Right forelimb (tissue), 1 donor: Measurements from ENCODE around the gene GPR176.
"Not testable (repeated sequence)": the region's sequence is repeated elsewhere in the genome, so short reads cannot be mapped to it uniquely, and the experiment has no call there.

Experiments used
- DNase-seq: peaks from one replicate; pipeline ENCODE4 v3.0.0-alpha.2; 2018

Gene GPR176

DNA sequence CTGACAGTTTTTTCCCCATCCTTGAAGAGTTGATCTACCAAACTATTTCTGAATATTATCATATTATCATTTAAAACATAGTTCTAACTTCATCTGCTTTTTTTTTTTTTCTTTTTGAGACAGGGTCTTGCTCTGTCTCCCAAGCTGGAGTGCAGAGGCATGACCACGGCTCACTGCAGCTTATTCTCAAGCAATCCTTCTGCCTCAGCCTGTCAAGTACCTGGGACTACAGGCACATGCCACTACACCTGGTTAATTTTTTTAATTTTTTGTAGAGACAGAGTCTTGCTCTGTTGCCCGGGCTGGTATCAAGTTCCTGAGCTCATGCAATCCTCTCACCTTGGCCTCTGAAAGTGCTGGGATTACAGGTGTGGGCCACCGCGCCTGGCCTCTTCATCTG is 15.2 kb upstream of the GPR176 start:
- no peak for DNase-seq

DNA sequence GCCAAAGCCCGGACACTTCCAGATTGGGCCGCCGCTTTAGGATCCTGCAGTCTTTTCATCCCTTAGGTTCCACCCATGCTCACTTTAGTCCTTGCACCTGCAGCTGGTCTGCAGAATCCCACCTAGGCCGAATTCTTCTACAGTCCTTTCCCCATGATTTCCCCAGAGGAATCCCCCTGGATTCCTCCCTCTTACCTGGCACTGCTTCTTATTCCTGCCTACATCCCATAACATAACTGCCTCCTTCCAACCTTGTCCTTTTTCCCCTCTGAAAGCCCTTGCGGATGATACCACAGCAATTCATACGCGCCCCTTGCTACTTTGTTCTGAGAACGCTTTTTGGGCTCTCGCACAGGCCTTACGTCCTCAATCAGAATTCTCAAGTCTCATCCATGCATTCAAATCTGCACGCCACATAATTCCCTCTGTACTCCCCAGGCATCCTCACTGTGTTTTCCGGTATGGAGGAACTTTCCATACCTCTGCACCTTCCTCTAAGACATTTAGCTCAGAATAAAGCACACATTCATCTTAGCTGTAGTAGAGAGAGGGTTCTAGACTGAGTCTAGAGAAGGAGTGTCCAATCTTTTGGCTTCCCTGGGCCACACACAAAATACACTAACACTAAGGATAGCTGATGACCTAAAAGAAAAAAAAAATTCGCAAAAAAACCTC is 14.5 kb upstream of the GPR176 start:
- peak; percentile 58 for DNase-seq

DNA sequence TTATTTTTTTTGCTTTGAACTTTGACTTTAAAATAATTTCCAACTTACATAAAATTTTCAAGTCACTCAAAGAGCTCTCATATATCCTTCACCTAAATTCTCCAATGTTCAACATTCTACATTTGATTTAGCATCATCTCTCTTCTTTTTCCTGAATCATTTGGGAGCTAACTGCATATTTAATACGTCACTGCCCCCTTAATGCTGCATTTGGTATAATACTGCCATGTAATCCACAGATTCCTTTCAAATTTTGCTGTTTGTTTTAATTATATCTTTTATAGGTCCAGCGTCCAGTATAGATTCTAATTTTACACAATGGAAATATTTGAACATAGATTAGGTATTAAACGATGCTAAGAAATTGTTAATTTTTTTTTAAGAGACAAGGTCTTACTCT is 11.5 kb upstream of the GPR176 start:
- no peak for DNase-seq

DNA sequence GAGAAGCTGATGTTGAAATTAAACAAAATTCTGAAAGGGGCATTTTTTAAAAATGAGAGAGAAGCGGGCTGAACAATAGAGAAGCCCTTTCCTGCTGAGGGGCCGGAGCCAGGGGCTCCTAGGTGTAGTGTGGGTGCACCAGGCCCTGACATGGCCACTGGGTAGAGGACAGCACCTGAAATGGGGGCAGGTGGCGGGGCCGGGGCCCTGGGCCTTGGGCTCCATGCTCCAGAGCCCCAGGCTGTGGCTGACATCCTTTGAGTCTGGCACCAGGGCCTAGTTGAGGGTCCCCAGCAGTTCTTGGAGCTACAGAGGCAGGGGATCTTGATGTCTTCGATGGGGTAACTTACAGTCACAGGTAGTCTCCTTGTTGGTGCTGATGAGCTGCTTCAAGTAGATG is 6.5 kb upstream of the GPR176 start:
- DNase-seq, result no peak

DNA sequence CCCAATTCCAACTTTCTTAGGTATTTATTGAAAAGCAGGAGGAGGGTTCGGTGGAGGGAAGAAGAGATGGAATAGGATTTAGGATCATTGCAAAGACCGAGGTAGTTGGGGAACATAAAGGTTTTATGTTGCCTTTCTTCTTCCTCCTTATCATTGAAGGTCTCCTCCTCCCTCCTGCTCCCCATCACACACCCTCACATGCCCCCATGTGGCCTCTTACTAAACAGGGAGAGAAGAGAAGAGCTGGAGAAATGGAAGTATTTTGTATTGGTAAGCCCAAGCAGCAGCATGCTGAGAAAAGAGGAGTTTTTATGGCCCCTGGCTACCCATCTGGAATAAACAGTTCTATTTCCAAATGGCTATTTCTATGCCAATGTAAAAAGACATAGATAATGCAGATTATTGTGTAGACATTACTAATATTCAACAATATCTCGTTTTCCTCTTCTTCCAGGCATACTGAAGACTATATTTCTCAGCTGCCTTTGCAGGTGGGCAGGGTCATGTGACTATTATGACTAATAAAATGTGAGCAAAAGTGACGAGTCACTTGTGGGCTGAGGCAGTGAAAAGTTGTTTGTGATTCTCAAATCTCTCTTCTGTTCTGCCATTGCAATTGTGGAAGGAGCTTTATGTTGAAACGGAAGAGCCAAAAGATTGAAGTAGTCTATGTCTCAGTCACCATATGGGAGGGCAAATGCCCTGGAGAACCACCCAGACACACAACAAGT is 5.2 kb upstream of the GPR176 start:
- DNase-seq, result no peak

DNA sequence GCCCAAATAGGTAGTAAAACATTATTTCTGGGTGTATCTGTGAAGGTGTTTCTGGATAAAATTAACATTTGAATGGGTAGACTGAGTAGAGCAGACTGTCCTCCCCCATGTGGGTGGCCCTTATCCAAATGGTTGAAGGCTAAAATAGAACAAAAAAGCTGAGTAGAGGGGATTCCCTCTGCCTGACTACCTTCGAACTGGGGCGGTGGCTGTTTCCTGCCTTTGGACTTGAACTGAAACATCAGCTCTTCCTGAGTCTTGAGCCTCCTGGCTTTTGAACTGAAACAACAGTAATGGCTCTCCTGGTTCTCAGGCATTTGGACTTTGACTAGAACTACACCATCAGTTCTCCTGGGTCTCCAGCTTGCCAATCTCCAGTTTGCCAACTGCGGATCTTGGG is 4.4 kb upstream of the GPR176 start:
- DNase-seq, result no peak

DNA sequence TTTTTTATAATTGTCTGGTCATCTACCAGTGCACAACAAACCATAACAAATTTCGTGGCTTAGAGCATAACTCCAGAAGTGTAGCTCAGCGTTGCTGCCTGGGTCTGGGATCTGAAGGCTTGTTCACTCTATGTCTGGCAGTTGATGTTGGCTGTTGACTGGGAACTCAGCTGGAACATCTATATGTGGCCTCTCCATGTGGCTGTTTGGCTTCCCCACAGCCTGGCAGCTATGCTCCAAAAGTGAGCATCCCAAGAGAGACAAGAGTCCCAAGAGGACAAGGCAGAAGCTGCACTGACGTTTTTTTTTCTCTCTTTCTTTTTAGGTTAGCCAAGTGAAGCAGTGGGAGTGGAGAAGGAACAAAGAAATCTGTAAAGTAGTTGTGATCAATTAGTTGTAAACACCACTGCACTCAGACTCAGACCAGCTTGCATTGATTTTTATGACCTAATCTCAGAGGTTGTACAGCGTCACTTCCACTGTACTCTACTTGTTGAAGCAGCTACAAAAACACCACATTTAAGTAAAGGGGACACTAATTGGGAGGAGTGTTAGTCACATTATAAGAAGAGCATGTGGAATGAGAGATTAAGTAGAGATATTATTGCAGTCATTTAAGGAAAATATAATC is 2.5 kb upstream of the GPR176 start:
- no peak for DNase-seq

DNA sequence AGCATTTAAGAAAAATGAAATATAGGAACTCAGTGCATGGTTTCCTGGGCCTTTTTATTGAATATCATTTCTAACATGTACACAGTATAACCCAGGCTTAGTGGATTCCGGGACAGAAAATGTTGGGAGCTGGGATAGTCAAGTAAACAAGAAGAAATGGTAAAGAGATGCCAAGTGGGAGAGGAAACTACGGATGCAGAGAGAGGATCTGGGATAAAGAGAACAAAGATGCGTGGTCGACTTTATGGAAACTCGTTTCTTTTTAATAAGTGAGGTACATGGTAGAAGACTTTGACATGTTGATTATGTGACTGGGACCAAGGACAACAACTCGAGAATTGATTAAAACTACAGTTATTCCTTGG is 1.2 kb upstream of the GPR176 start:
- no peak for DNase-seq

DNA sequence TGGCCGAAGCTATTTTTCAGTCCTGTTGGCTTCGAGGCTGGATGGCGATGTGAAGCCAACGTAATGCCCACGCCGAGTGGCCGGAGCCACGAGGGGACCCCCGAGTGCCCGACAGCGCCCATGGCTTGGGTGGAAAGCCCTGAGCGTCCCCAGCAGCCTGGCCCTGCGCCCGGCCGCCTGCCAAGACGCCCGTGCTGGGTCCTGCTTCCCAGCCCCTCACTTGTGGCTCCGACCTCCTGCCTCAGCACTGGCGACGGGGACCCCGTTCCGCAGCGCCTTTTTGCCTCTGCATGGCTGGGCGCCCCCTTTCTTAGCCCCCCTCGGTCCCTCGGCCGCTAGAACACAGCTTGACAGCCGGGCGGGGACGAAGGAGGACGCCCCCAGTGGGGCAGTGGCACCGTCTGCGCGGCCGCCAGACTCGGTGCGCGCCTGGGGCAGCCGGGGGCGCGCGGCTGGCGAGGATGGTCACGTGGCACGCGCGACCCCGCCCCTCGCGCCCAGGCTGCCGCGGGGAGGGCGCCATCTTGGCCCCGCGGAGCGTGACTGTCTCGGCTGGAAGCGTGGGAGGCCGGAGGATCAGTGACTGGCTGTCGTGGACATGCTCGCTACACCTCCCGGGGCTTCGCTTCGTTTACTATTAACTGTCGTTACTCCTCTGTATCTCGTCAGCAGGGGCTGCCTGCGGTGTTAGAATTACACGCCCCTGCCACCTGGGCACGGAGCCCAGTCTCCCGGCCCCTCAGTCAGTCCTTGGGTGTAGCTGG is 626 bp upstream of the GPR176 start:
- DNase-seq, result peak; percentile 89

DNA sequence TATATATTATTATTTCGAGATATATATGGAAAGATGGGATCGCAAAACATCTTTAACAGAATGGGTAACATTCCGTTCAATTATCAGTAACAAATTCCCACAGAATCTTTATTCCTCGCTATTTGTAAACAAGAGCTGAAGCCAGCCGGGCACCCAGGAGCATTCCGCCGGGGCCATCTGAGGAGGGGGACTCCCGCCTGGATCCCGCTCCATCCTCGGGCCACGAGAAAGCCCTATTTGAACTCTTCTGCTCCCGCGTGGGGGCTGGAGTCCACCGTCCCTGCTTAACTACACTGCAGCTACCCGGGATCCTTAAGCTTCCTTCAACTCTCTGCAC is 687 bp downstream of the GPR176 start:
- DNase-seq, result no peak

DNA sequence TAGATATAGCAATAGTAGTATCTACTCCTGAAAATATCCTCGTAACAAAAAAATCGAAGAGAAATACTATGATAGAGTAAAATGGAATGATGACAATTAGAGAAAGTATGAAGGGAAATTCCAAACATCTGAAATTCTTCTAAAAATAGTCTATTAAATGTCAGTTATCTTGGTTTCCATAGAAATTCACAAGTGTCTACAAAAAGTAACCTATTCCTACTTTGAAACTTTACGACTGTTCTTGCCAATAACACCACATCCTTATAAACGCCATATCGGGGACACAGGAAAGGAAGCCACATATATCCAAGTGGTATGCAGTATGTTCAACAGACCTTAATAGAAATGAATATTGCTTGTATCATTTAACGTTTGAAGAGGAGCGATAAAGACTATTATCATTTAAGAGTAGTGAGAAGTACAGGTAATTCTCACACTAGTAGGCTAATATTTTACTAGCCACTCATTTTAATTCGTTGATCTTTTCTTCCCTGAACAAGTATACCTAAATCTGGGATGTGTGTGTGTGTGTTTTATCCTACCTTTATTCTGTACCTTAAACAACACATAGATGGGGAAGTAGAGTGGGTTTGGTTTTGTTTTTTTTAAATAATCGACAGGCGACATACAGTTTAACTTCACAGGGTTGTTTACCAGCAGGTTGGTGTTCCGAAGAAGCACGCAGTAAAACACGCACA is 1.2 kb downstream of the GPR176 start:
- DNase-seq, result no peak

DNA sequence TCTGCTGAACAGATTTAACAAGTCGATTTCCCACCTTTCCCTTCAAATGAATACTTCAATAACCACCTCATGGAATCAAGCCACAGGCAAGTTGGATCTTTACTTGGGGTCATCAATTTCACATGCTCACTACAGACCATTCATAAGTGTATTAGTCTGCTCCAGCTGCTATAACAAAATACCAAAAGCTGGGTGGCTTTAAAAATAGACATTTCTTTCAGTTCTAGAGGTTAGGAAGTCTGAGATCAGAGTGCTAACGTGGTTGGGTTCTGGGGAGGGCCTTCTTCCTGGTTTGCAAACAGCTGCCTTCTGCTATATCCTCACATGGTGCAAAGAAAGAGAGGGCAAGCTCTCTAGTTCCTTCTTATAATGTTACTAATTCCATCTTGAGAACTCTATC is 5.1 kb downstream of the GPR176 start:
- DNase-seq, result no peak

DNA sequence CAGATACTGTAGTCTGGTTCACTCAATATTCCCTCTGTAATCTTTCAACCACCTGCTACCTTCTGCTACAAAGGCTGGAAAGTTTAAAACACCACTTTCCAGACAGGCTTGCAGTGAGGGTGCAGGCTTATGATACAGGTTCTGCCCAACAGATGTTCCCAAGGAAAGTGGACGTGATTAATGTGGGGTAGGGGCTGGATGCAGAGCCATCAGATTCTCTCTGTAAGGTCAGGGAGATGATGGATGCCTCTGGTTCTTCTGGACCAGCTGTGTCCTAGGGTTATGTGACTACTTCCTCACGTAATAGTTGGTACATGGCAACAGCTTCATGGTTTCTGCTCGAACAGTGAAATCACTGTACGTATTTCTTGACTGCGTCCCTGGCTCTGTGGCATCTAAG is 11.1 kb downstream of the GPR176 start:
- no peak for DNase-seq

DNA sequence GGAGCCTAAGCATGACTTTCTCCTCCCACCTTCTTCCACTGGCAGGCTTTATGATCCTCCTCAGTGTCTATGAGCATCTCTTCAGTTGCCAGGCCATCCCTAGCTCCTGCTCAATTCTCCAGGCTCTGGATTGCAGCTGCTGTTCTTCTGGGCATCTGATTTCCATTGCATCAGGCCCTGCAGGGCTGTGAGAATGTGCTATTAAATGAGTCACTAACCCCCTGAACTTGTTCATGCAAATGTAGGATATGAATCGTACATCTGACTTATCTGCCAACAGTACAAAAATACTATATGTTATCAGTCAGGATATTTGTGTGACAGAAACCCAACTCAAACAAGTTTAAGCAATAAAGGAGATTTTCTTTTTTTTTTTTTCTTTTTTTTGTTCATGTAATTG is 11.9 kb downstream of the GPR176 start:
- DNase-seq, result no peak

DNA sequence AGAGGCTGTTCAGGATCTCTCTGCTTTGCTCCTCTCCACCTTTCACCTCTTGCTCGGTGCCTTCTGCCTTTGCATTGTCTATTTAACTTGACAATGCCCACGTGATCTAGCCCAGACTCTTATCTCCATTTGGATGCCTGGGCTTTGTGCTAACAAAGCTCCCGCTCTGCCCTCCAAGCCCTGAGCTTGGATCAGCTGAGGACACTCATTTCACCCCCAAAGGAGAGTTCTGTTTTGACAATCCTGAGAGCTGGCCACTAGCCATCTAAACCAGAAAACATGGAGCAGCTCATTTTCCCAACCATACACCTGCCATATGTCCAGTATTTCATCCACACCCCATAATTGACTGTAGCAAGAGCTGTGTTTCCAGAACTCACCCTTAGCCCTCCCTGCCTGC is 12.8 kb downstream of the GPR176 start:
- DNase-seq, result no peak

DNA sequence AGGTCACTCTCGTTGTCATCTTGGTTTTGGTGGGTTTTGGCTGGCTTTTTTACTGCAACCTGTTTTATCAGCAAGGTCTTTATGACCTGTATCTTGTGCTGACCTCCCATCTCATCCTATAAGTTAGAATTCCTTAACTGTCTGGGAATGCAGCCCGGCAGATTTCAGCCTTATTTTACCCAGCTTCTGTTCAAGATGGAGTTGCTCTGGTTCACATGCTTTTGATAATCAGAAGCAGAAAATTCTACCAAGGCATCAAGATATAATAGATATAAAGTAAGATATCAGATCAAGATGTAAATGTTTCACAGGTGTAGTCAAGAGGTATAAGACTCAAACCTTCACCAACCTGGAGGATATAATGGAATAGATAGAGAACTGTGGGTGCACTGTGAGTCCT is 16.0 kb downstream of the GPR176 start:
- DNase-seq, result no peak

DNA sequence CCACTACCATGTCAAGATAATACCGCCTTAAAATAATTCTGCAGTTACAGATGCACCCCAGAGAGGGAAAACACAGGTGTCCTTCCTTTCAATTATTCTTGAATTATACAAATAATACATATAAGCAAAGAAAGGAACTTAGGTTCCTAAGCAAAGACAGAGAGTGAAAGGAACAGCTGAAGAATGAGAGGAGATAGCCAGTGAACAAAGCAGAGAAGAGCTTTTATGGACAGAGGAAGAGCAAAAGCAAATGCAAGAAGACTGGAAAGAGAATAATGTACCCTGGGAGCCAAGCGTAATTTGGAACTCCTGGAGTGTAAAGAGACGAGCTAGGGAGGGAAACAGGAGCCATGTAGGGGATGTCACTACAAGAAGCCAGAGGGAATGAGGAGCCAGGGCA is 21.7 kb downstream of the GPR176 start:
- DNase-seq, result no peak

DNA sequence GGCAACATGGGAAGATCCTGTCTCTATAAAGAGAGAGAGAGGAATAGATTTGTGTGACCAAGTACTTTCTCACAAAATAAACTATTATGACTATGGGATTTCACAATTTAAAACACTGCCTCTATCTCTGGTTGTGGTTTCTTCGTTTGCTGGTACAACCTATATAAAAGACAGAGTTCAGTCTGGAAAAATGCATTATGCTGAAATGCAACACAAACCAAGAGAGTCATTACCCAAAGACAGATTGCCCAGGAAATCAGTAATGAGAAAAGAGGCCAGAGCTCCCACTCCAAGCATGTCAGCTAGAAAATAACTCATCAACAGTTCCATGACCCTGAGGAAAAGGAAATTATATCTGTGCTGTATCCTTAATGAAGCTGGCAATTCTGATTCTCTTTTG is 23.2 kb downstream of the GPR176 start:
- DNase-seq, result no peak

DNA sequence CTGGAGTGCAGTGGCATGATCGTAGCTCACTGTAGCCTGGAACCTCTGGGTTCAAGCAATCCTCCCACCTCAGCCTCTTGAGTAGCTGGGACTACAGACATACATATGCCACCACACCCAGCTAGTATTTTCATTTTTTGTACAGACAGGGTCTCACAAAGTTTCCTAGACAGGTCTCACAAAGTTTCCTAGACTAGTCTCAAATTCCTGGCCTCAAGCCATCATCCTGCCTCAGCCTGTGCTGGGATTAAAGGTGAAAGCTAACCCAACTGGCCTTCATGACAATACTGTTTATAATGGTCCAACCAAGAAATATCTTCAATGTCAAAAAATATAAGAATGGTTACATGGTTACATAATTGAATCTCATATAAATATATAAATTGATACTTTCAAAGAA is 24.0 kb downstream of the GPR176 start:
- DNase-seq, result no peak

DNA sequence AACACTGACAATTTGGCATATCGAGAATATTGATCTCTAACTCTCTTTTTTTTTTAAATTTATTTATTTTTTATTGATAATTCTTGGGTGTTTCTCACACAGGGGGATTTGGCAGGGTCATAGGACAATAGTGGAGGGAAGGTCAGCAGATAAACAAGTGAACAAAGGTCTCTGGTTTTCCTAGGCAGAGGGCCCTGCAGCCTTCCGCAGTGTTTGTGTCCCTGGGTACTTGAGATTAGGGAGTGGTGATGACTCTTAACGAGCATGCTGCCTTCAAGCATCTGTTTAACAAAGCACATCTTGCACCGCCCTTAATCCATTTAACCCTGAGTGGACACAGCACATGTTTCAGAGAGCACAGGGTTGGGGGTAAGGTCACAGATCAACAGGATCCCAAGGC is 27.0 kb downstream of the GPR176 start:
- DNase-seq, result not testable (repeated sequence)

DNA sequence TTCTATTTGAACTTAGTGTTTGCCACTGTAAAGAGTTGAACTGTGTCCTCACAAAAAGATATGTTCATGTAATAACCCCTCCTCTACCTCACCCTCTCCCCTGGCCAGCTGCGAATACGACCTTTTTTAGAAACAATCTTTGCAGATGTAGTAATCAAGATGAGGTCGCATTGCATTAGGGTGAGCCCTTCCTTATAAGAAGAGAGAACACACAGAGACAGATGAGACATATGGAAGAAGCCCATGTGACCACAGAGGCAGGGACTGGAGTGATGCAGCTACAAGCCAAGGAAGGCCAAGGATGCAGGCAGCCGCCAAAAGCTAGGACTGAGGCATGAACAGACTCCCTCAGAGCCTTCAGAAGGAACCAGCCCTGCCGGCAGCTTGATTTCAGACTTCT is 27.6 kb downstream of the GPR176 start:
- no peak for DNase-seq

DNA sequence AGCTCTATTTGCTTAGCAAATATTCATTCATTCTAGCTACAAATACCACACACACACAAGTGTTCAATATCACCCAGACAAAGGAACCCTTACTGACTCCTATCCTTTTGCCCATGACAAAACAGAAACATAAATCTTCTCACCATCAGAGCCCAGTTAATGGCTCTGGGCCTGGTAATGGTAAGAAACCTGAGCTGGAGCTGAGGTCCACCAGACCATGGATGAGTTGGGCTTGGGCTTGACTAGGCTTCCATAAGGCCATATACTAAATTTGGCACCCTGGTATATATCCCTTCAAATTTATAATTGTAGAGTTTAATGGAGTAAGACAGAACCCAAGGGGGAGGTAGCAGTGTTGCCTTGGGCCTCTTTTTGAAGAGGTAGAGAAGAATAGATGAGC is 29.4 kb downstream of the GPR176 start:
- no peak for DNase-seq

DNA sequence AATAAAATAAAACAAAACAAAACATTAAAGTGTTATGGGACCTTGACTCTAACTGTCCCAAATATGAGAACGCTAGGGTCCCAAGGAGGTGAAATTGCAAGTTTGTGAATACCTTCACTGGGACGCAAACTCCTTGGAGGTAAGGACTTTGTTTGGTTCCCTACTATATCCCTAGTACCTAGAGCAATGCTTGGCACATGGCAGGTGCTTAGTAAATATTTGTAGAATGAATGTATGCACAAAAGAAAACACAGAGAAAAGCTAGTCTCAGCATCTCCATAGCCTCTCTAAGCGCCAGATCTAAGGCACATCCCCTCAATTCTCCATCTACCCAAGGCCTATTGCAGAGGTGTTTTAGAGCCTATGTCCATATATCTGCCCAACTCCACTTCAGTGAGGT is 30.5 kb downstream of the GPR176 start:
- DNase-seq, result no peak
